Hepatocyte (in vitro differentiated cells): ENCODE results near the gene IL24.

ENCODE experiments used
- CTCF ChIP-seq: fragments of 200-600 bp; sonication (generic); IDR thresholded peaks from 2 replicates; pipeline ENCODE4 v1.5.1; 2016; ENCODE audit warnings: antibody characterized with exemption, mild to moderate bottlenecking; ENCODE audit not compliant: poor library complexity
- EZH2 ChIP-seq: fragments of 200-600 bp; sonication (generic); IDR thresholded peaks from 2 replicates; pipeline ENCODE4 v1.6.1; 2016; ENCODE audit warnings: antibody characterized with exemption, mild to moderate bottlenecking, borderline replicate concordance
- EZH2phosphoT487 ChIP-seq: fragments of 200-600 bp; sonication (generic); IDR thresholded peaks from one replicate; pipeline ENCODE4 v1.6.1; 2018; ENCODE audit warnings: antibody characterized with exemption, mild to moderate bottlenecking, low read depth, moderate library complexity; ENCODE audit not compliant: unreplicated experiment, severe bottlenecking

- TF ChIP-seq CTCF (no peak), EZH2phosphoT487 (no peak), EZH2 (no peak)
Measured at GRCh38 chr1:206953126-206953525, 55.9 kb downstream of the IL24 start.
